ENCODE data around the gene PLEKHA1.

PLEKHA1 gene

GRCh38 chr10:122347170-122347841 is 27.2 kb upstream of the PLEKHA1 start:
- DNase-seq, result no peak

GRCh38 chr10:122348512-122348911 is 26.0 kb upstream of the PLEKHA1 start:
- no peak for DNase-seq

GRCh38 chr10:122348935-122349361 is 25.6 kb upstream of the PLEKHA1 start:
- no peak for DNase-seq

GRCh38 chr10:122349758-122350369 is 24.6 kb upstream of the PLEKHA1 start:
- no peak for DNase-seq

GRCh38 chr10:122350893-122351292 is 23.6 kb upstream of the PLEKHA1 start:
- no peak for DNase-seq

GRCh38 chr10:122352817-122353525 is 21.5 kb upstream of the PLEKHA1 start:
- no peak for DNase-seq

- DNase-seq, result no peak
Observed at GRCh38 chr10:122354383-122354782, 20.1 kb upstream of the PLEKHA1 start.

GRCh38 chr10:122357685-122358084 is 16.8 kb upstream of the PLEKHA1 start:
- no peak for DNase-seq

GRCh38 chr10:122359621-122360020 is 14.9 kb upstream of the PLEKHA1 start:
- DNase-seq, result no peak

GRCh38 chr10:122361046-122361445 is 13.5 kb upstream of the PLEKHA1 start:
- no peak for DNase-seq

GRCh38 chr10:122362031-122362592 is 12.4 kb upstream of the PLEKHA1 start:
- DNase-seq, result no peak

GRCh38 chr10:122362621-122363020 is 11.9 kb upstream of the PLEKHA1 start:
- no peak for DNase-seq

- DNase-seq, result no peak
Observed at GRCh38 chr10:122363311-122363710, 11.2 kb upstream of the PLEKHA1 start.

- DNase-seq, result no peak
Observed at GRCh38 chr10:122363722-122364463, 10.6 kb upstream of the PLEKHA1 start.

GRCh38 chr10:122368502-122369254 is 5.8 kb upstream of the PLEKHA1 start:
- DNase-seq, result no peak

GRCh38 chr10:122373108-122373507 is 1.4 kb upstream of the PLEKHA1 start:
- DNase-seq, result no peak

- DNase-seq, result no peak
Observed at GRCh38 chr10:122373721-122374120, 787 bp upstream of the PLEKHA1 start.

- DNase-seq, result no peak
Observed at GRCh38 chr10:122374859-122375678, 561 bp downstream of the PLEKHA1 start.

GRCh38 chr10:122375679-122376160 is 1.2 kb downstream of the PLEKHA1 start:
- DNase-seq, result no peak

GRCh38 chr10:122376364-122376961 is 2.0 kb downstream of the PLEKHA1 start:
- DNase-seq, result no peak

- DNase-seq, result no peak
Observed at GRCh38 chr10:122379041-122379440, 4.5 kb downstream of the PLEKHA1 start.

Data from NCI-H1694 (cell line).